CD4-positive, alpha-beta T cell (primary cell): ENCODE measurements around the gene CRYBB3. TPM values are rescaled to one million over a fixed set of nuclear protein-coding genes. Genes with fewer than 3 reads are reported as not detected.

Experiments
- ATAC-seq: fragments of 200-7000 bp; cut with Tn5 transposase; one replicate; pipeline ENCODE4 v1.10.0; 2022; ENCODE audit warnings: mild to moderate bottlenecking; ENCODE audit not compliant: poor library complexity
- CTCF ChIA-PET: fragments of 350-600 bp; sonication (Branson Sonifier 250); formaldehyde crosslinking; loops from one replicate; lab custom pipeline; 2021; ENCODE audit warnings: antibody characterized with exemption, inconsistent platforms; lab: Charles Lee
- POLR2A ChIA-PET: fragments of 350-600 bp; sonication (Branson Sonifier 250); formaldehyde crosslinking; loops from one replicate; lab custom pipeline; 2021; ENCODE audit warnings: antibody characterized with exemption, inconsistent platforms; lab: Charles Lee
- DNase-seq, 14 experiments: peaks; one replicate each; pipeline ENCODE4 v3.0.0-alpha.2; 2013 to 2020; ENCODE audit warnings: mixed read lengths in 2 of 14
- H3K27ac ChIP-seq, 2 donors: one replicate each; pipeline versions ENCODE4 v1.5.1 to v1.7.0; 2013; ENCODE audit warnings: low read length in 2 of 2, low read depth in 1 of 2, mild to moderate bottlenecking in 1 of 2
- H3K27me3 ChIP-seq, 2 experiments: 1 replicate in 1 of 2; 2 replicates in 1 of 2; pipeline versions ENCODE4 v1.6.1 to v1.7.0; 2013; ENCODE audit warnings: low read length in 2 of 2, control low read depth in 1 of 2, mild to moderate bottlenecking in 1 of 2, moderate library complexity in 1 of 2; ENCODE audit not compliant: insufficient read depth in 2 of 2, control insufficient read depth in 1 of 2
- H3K36me3 ChIP-seq: one replicate; pipeline ENCODE4 v1.6.1; 2013; ENCODE audit warnings: low read length, control low read depth; ENCODE audit not compliant: insufficient read depth
- H3K4me1 ChIP-seq: one replicate; pipeline ENCODE4 v1.6.1; 2013; ENCODE audit warnings: low read length, control low read depth; ENCODE audit not compliant: insufficient read depth
- H3K4me3 ChIP-seq: one replicate; pipeline ENCODE4 v1.5.1; 2013; ENCODE audit warnings: mild to moderate bottlenecking, low read length, moderate library complexity
- H3K9me3 ChIP-seq, 2 experiments: 1 replicate in 1 of 2; 2 replicates in 1 of 2; pipeline versions ENCODE4 v1.6.1 to v1.7.0; 2013; ENCODE audit warnings: low read length in 2 of 2, mild to moderate bottlenecking in 2 of 2, control low read depth in 1 of 2, moderate library complexity in 1 of 2; ENCODE audit not compliant: control insufficient read depth in 1 of 2, insufficient read depth in 1 of 2
- H3K27ac Mint-ChIP-seq: one replicate; pipeline ENCODE4 v1.8.0; 2020; ENCODE audit warnings: mixed read lengths
- H3K27me3 Mint-ChIP-seq: one replicate; pipeline ENCODE4 v1.8.0; 2021; ENCODE audit warnings: mixed read lengths
- H3K36me3 Mint-ChIP-seq: one replicate; pipeline ENCODE4 v1.8.0; 2021; ENCODE audit warnings: low read depth, mixed read lengths
- H3K4me1 Mint-ChIP-seq: one replicate; pipeline ENCODE4 v1.8.0; 2021; ENCODE audit warnings: low read depth, mixed read lengths
- H3K4me3 Mint-ChIP-seq: one replicate; pipeline ENCODE4 v1.8.0; 2020; ENCODE audit warnings: mild to moderate bottlenecking, mixed read lengths
- H3K9me3 Mint-ChIP-seq: one replicate; pipeline ENCODE4 v1.8.0; 2020; ENCODE audit warnings: mixed read lengths
- intact Hi-C, 2 experiments: fragments of 100-400 bp; cut with DNase I in 1 of 2; cut with micrococcal nuclease in 1 of 2; formaldehyde crosslinking; loops; one replicate each; pipeline versions ENCODE4 v1.15.1 to v1.9.0; 2023 to 2025; cut with DNase I, micrococcal nuclease
- total RNA-seq, 174 experiments: library from RNA in 2 of 174; stranded (reverse) in 2 of 174; gene quantifications; one replicate each; pipeline ENCODE4 v1.2.3 and lab custom pipeline; 2021 to 2026
- TF ChIP-seq, protein P1 (sequence below): fragments of 200-600 bp; IDR thresholded peaks from one replicate; pipeline ENCODE4 v1.8.0; 2022; ENCODE audit warnings: antibody characterized with exemption, mild to moderate bottlenecking

The CRYBB3 gene
- total RNA-seq, 2 experiments from 2014 or later: not detected

DNA sequence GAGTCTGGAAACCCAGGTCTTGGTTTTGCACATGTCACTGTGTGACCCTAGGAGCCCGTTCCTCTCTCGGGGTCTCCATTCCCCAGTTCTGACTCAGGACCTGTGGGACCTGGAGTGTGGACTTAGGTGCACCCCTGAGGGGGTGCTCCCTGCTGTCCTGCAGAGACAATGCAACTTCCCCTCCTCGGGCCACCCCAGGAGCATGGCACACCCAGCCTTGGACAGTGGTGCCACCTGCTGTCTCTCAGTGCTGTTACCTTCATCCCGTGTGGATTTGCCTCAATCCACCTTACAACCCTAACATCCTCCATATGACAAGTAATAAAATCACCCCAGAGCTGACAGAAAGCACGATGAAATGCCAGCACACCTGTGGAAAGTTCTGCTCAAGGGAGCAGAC lies 27.5 kb upstream of the CRYBB3 start:
- Mint-ChIP-seq H3K27me3 (no peaks in the 10 kb centered on the region), H3K9me3 (no peaks in the 10 kb centered on the region), H3K27ac (no peak overlapping the region), H3K4me1 (no peaks in the 10 kb centered on the region), H3K36me3 (peaks cover 59% of the 10 kb centered on the region), H3K4me3 (no peak overlapping the region)
- ATAC-seq (peak; percentile 43), DNase-seq (peak in 13 of 14 experiments; percentile 4 to 56 (median 32))
- TF ChIP-seq, protein P1, sequence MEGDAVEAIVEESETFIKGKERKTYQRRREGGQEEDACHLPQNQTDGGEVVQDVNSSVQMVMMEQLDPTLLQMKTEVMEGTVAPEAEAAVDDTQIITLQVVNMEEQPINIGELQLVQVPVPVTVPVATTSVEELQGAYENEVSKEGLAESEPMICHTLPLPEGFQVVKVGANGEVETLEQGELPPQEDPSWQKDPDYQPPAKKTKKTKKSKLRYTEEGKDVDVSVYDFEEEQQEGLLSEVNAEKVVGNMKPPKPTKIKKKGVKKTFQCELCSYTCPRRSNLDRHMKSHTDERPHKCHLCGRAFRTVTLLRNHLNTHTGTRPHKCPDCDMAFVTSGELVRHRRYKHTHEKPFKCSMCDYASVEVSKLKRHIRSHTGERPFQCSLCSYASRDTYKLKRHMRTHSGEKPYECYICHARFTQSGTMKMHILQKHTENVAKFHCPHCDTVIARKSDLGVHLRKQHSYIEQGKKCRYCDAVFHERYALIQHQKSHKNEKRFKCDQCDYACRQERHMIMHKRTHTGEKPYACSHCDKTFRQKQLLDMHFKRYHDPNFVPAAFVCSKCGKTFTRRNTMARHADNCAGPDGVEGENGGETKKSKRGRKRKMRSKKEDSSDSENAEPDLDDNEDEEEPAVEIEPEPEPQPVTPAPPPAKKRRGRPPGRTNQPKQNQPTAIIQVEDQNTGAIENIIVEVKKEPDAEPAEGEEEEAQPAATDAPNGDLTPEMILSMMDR: peak; percentile 61
- Histone ChIP-seq H3K27ac (no peak overlapping the region), H3K4me1 (no peaks in the 10 kb centered on the region), H3K9me3 (no peaks in the 10 kb centered on the region), H3K4me3 (no peak overlapping the region), H3K36me3 (no peaks in the 10 kb centered on the region), H3K27me3 (no peaks in the 10 kb centered on the region)
- ChIA-PET POLR2A (no interaction called here), CTCF (interaction anchor here (1.4 kb wide), 1 partner anchor 112 kb away, joined by 3 read pairs; no protein-coding TSS in a partner anchor)
- intact Hi-C loops: loop anchor here (1.0 to 5.0 kb wide), 5 partner anchors 91 to 235 kb away; partner anchors contain the start of gene KIAA1671 (in 1 of the 2)

DNA sequence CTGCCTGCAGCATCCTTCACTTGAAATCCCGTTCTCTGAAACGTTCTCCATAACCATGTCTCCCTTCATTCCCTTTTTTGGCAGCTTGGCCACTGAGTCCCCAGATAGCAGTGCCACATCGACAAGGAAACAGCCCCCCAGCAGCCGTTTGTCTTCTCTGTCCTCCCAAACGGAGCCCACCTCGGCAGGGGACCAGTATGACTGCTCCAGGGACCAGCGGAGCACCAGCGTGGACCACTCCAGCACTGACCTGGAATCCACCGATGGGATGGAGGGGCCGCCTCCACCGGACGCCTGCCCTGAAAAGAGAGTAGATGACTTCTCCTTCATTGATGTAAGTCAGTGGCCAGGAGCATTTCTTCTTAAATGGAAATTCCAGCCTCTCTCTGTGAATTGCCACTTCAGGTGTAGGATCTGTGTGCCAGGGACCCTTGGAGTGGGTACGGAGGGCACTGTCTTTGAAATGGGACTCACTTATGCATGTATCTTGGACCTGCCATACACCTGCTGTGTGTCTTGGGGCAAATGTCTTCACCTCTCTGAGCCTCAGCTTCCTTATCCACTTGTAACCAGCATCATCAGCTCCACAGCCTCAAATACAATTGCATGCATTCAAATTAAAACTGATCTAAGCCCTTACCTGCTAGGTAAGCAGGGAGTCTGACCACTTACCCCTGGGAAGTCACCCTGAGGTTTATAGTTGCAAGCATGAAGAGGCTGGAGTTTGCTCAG lies 25.3 kb upstream of the CRYBB3 start:
- H3K4me3 Mint-ChIP-seq: no peak overlapping the region
- H3K27me3 Mint-ChIP-seq: no peaks in the 10 kb centered on the region
- Histone ChIP-seq H3K9me3 (peaks cover 0 to 10% of the 10 kb centered on the region in 2 experiments), H3K36me3 (no peaks in the 10 kb centered on the region), H3K27ac (no peak overlapping the region), H3K4me1 (no peaks in the 10 kb centered on the region), H3K27me3 (no peaks in the 10 kb centered on the region), H3K4me3 (no peak overlapping the region)
- CTCF ChIA-PET: no interaction called here
- no peak overlapping the region for H3K27ac Mint-ChIP-seq
- H3K36me3 Mint-ChIP-seq: peaks cover 76% of the 10 kb centered on the region
- DNase-seq (no peak), ATAC-seq (no peak)
- no peaks in the 10 kb centered on the region for H3K4me1 Mint-ChIP-seq
- intact Hi-C loops: loop anchor here in 1 of 2 experiments (5.0 kb wide), 2 partner anchors 222 to 237 kb away; partner anchors contain the start of gene KIAA1671
- POLR2A ChIA-PET: no interaction called here
- TF ChIP-seq, protein P1: no peak
- H3K9me3 Mint-ChIP-seq: no peaks in the 10 kb centered on the region

DNA sequence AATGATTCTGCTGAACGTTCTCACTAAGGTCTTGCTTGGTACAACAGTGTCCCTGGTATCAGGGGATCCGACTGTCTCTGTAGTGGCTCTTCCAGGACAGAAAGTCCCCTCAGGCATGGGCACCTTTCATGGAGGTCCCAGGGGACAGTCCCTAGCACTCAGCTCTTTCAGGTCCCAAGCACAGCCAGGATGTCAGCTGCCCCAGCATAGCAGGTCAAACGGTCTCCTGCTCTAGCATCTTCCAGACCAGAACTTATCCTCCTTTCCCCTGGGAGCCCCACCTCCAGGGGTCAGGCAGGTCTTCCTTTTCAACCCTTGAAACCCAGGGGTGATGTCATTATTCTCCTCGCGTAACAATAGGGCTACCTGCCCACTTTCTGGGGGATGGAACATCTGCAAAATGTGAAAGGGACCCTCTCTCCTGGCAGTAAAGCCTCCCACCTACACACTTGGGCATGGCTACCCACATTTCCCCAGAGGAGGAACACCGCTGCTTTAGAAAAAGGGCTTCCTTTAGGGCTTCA lies 24.7 kb upstream of the CRYBB3 start:
- no peaks in the 10 kb centered on the region for H3K9me3 Mint-ChIP-seq
- peaks cover 82% of the 10 kb centered on the region for H3K36me3 Mint-ChIP-seq
- H3K4me3 Mint-ChIP-seq: no peak overlapping the region
- TF ChIP-seq, protein P1: no peak
- Histone ChIP-seq H3K4me3 (no peak overlapping the region), H3K36me3 (no peaks in the 10 kb centered on the region), H3K4me1 (no peaks in the 10 kb centered on the region), H3K27ac (no peak overlapping the region), H3K9me3 (peaks cover 0 to 15% of the 10 kb centered on the region in 2 experiments), H3K27me3 (no peaks in the 10 kb centered on the region)
- H3K4me1 Mint-ChIP-seq: no peaks in the 10 kb centered on the region
- CTCF ChIA-PET: no interaction called here
- no peak for DNase-seq
- POLR2A ChIA-PET: no interaction called here
- H3K27ac Mint-ChIP-seq: no peak overlapping the region
- ATAC-seq: no peak
- H3K27me3 Mint-ChIP-seq: no peaks in the 10 kb centered on the region
- intact Hi-C loops: loop anchor here in 1 of 2 experiments (5.0 kb wide), 2 partner anchors 223 to 238 kb away; partner anchors contain the start of gene KIAA1671
